Neuronal stem cell (in vitro differentiated cells): ENCODE results near the gene ACYP2.
A peak's percentile ranks its signal among the peaks of the same experiment; 100 is the strongest.

Source experiments
- DNase-seq: peaks from one replicate; pipeline ENCODE4 v3.0.0-alpha.2; 2013; ENCODE audit warnings: low spot score
- H2AFZ ChIP-seq: one replicate; pipeline ENCODE4 v1.6.1; 2013; ENCODE audit warnings: mild to moderate bottlenecking, low read length, inconsistent platforms
- H2AK5ac ChIP-seq: 2 replicates; pipeline ENCODE4 v1.6.1; 2013; ENCODE audit warnings: low read depth, mild to moderate bottlenecking, inconsistent platforms, low read length, moderate library complexity, mixed read lengths
- H2BK120ac ChIP-seq: 2 replicates; pipeline ENCODE4 v1.6.1; 2013; ENCODE audit warnings: low read depth, mild to moderate bottlenecking, inconsistent platforms, low read length, moderate library complexity, mixed read lengths
- H2BK12ac ChIP-seq: one replicate; pipeline ENCODE4 v1.6.1; 2013; ENCODE audit warnings: low read length, inconsistent platforms
- H2BK15ac ChIP-seq: 2 replicates; pipeline ENCODE4 v1.6.1; 2013; ENCODE audit warnings: mild to moderate bottlenecking, low read length, inconsistent platforms, mixed read lengths
- H2BK5ac ChIP-seq: one replicate; pipeline ENCODE4 v1.6.1; 2013; ENCODE audit warnings: inconsistent platforms, mild to moderate bottlenecking, low read length, moderate library complexity
- H3K14ac ChIP-seq: one replicate; pipeline ENCODE4 v1.6.1; 2013; ENCODE audit warnings: low read length, inconsistent platforms
- H3K18ac ChIP-seq: 2 replicates; pipeline ENCODE4 v1.6.1; 2013; ENCODE audit warnings: low read length, inconsistent platforms
- H3K23ac ChIP-seq: 2 replicates; pipeline ENCODE4 v1.6.1; 2013; ENCODE audit warnings: low read depth, mild to moderate bottlenecking, mixed read lengths, low read length, inconsistent platforms; ENCODE audit not compliant: poor library complexity
- H3K27ac ChIP-seq: replicated peaks from 3 replicates; pipeline ENCODE4 v1.5.1; 2013; ENCODE audit warnings: low read length, inconsistent platforms
- H3K27me3 ChIP-seq, 3 experiments: 2 replicates each; pipeline ENCODE4 v1.6.1; 2013; ENCODE audit warnings: low read length in 3 of 3, mild to moderate bottlenecking in 2 of 3, inconsistent platforms in 1 of 3, low read depth in 1 of 3, mixed read lengths in 1 of 3, moderate library complexity in 1 of 3; ENCODE audit not compliant: control insufficient read depth in 3 of 3, insufficient read depth in 3 of 3
- H3K36me3 ChIP-seq, 2 donors: replicated peaks in 1 of 2; 2 replicates each; pipeline ENCODE4 v1.6.1; 2013; ENCODE audit warnings: low read length in 2 of 2; ENCODE audit not compliant: control insufficient read depth in 2 of 2, insufficient read depth in 2 of 2
- H3K4ac ChIP-seq: 2 replicates; pipeline ENCODE4 v1.6.1; 2013; ENCODE audit warnings: inconsistent platforms, mild to moderate bottlenecking, low read length, moderate library complexity
- H3K4me1 ChIP-seq, 2 donors: 1 replicate in 1 of 2; 2 replicates in 1 of 2; pipeline ENCODE4 v1.6.1; 2013; ENCODE audit warnings: low read length in 2 of 2, low read depth in 1 of 2; ENCODE audit not compliant: control insufficient read depth in 2 of 2, insufficient read depth in 1 of 2
- H3K4me2 ChIP-seq: one replicate; pipeline ENCODE4 v1.6.1; 2013; ENCODE audit warnings: mild to moderate bottlenecking, low read length, inconsistent platforms; ENCODE audit not compliant: insufficient read depth, poor library complexity, severe bottlenecking
- H3K4me3 ChIP-seq, 2 donors: 2 replicates each; pipeline ENCODE4 v1.5.1; 2013; ENCODE audit warnings: low read length in 2 of 2, mild to moderate bottlenecking in 2 of 2, inconsistent platforms in 1 of 2, moderate library complexity in 1 of 2
- H3K79me1 ChIP-seq: one replicate; pipeline ENCODE4 v1.6.1; 2013; ENCODE audit warnings: low read depth, mild to moderate bottlenecking, inconsistent platforms, low read length, moderate library complexity
- H3K9ac ChIP-seq: one replicate; pipeline ENCODE4 v1.6.1; 2013; ENCODE audit warnings: mild to moderate bottlenecking, low read depth, low read length, inconsistent platforms; ENCODE audit not compliant: poor library complexity
- H3K9me3 ChIP-seq, 2 donors: replicated peaks in 1 of 2; 2 replicates each; pipeline versions ENCODE3 to v1.6.1; 2013; ENCODE audit warnings: low read length in 2 of 2, mild to moderate bottlenecking in 2 of 2, inconsistent platforms in 1 of 2, low read depth in 1 of 2, mixed read lengths in 1 of 2, moderate library complexity in 1 of 2; ENCODE audit not compliant: control insufficient read depth in 2 of 2, insufficient read depth in 1 of 2
- H4K8ac ChIP-seq: one replicate; pipeline ENCODE4 v1.6.1; 2013; ENCODE audit warnings: low read depth, mild to moderate bottlenecking, inconsistent platforms, low read length, moderate library complexity
- H4K91ac ChIP-seq: one replicate; pipeline ENCODE4 v1.6.1; 2013; ENCODE audit warnings: low read length, low read depth, mild to moderate bottlenecking, inconsistent platforms; ENCODE audit not compliant: poor library complexity
- WGBS, 2 donors: extraction: QIAGEN DNeasy Blood & Tissue Kit; methylation state at CpG; one replicate each; pipeline ENCODE4 v1.1.7; 2013; ENCODE audit warnings: missing lambda C conversion rate in 2 of 2, mixed read lengths in 1 of 2; ENCODE audit not compliant: insufficient read length in 2 of 2, insufficient replicate concordance in 1 of 2; ENCODE audit errors: extremely low coverage in 2 of 2; 5-methylcytosine and 5-hydroxymethylcytosine counted together

The ACYP2 gene

GRCh38 chr2:54084600-54084999, 30.8 kb upstream of the ACYP2 start:
- Histone ChIP-seq H3K14ac (no peak overlapping the region), H3K36me3 (no peaks in the 10 kb centered on the region), H2AK5ac (no peak overlapping the region), H3K4ac (no peak overlapping the region), H2BK15ac (no peak overlapping the region), H2AFZ (no peak overlapping the region), H3K4me1 (peaks cover 5 to 15% of the 10 kb centered on the region in 2 donors), H3K4me2 (no peak overlapping the region), H2BK120ac (no peak overlapping the region), H3K18ac (no peak overlapping the region), H3K23ac (no peak overlapping the region), H2BK5ac (no peak overlapping the region), H3K79me1 (no peaks in the 10 kb centered on the region), H3K27ac (no peak overlapping the region), H4K91ac (no peak overlapping the region), H3K4me3 (no peak overlapping the region), H4K8ac (no peak overlapping the region), H3K9ac (no peak overlapping the region), H3K27me3 (peaks cover 0 to 3% (median 0%) of the 10 kb centered on the region in 3 experiments), H2BK12ac (no peak overlapping the region), H3K9me3 (no peaks in the 10 kb centered on the region)
- WGBS, 2 donors, result 100% methylated on average over 1 of the region's 3 CpGs; no CpG with 5 or more reads in 1 of the 2 donors
- no peak for DNase-seq

GRCh38 chr2:54085069-54085468, 30.3 kb upstream of the ACYP2 start:
- no CpG with 5 or more reads among the region's 10 CpGs for WGBS, 2 donors
- no peak overlapping the region for H2BK15ac ChIP-seq
- H4K8ac ChIP-seq, result no peak overlapping the region
- H3K23ac ChIP-seq, result no peak overlapping the region
- no peak for DNase-seq
- H3K4me3 ChIP-seq, result no peak overlapping the region
- no peak overlapping the region for H2BK120ac ChIP-seq
- H3K79me1 ChIP-seq, result no peaks in the 10 kb centered on the region
- no peak overlapping the region for H3K9ac ChIP-seq
- peaks cover 0 to 3% (median 0%) of the 10 kb centered on the region in 3 experiments for H3K27me3 ChIP-seq
- no peak overlapping the region for H3K4me2 ChIP-seq
- no peak overlapping the region for H2AK5ac ChIP-seq
- H2AFZ ChIP-seq, result no peak overlapping the region
- H3K9me3 ChIP-seq, result no peaks in the 10 kb centered on the region
- no peak overlapping the region for H2BK12ac ChIP-seq
- H3K36me3 ChIP-seq, result no peaks in the 10 kb centered on the region
- H3K4ac ChIP-seq, result no peak overlapping the region
- H2BK5ac ChIP-seq, result no peak overlapping the region
- H3K4me1 ChIP-seq, result peaks cover 5 to 15% of the 10 kb centered on the region in 2 donors
- no peak overlapping the region for H3K27ac ChIP-seq
- no peak overlapping the region for H4K91ac ChIP-seq
- no peak overlapping the region for H3K14ac ChIP-seq
- H3K18ac ChIP-seq, result no peak overlapping the region

GRCh38 chr2:54086157-54086556, 29.3 kb upstream of the ACYP2 start:
- peaks cover 0 to 3% (median 0%) of the 10 kb centered on the region in 3 experiments for H3K27me3 ChIP-seq
- no peak overlapping the region for H2AK5ac ChIP-seq
- no peak overlapping the region for H3K4me3 ChIP-seq
- no peak overlapping the region for H2BK15ac ChIP-seq
- no peak for DNase-seq
- no peaks in the 10 kb centered on the region for H3K79me1 ChIP-seq
- no peak overlapping the region for H3K9ac ChIP-seq
- no peak overlapping the region for H2AFZ ChIP-seq
- no peak overlapping the region for H4K91ac ChIP-seq
- peaks cover 5 to 15% of the 10 kb centered on the region in 2 donors for H3K4me1 ChIP-seq
- H2BK12ac ChIP-seq, result no peak overlapping the region
- no peak overlapping the region for H3K4me2 ChIP-seq
- H3K4ac ChIP-seq, result no peak overlapping the region
- H3K27ac ChIP-seq, result no peak overlapping the region
- H3K36me3 ChIP-seq, result no peaks in the 10 kb centered on the region
- no peak overlapping the region for H3K18ac ChIP-seq
- WGBS, 2 donors, result no CpG with 5 or more reads among the region's 2 CpGs
- H3K23ac ChIP-seq, result no peak overlapping the region
- no peak overlapping the region for H2BK120ac ChIP-seq
- H2BK5ac ChIP-seq, result no peak overlapping the region
- no peaks in the 10 kb centered on the region for H3K9me3 ChIP-seq
- H4K8ac ChIP-seq, result no peak overlapping the region
- no peak overlapping the region for H3K14ac ChIP-seq

- no peak overlapping the region for H2BK120ac ChIP-seq
- H3K18ac ChIP-seq, result peak overlapping the region; percentile 77
- H3K4me1 ChIP-seq, result peaks cover 8 to 14% of the 10 kb centered on the region in 2 donors
- DNase-seq, result no peak
- no peak overlapping the region for H2AK5ac ChIP-seq
- no peak overlapping the region for H2BK5ac ChIP-seq
- H2AFZ ChIP-seq, result no peak overlapping the region
- H3K9me3 ChIP-seq, result no peaks in the 10 kb centered on the region
- H3K27me3 ChIP-seq, result peaks cover 0 to 3% (median 0%) of the 10 kb centered on the region in 3 experiments
- no peak overlapping the region for H3K23ac ChIP-seq
- no peak overlapping the region for H4K8ac ChIP-seq
- no peak overlapping the region for H3K4me3 ChIP-seq
- H3K36me3 ChIP-seq, result no peaks in the 10 kb centered on the region
- no peak overlapping the region for H3K14ac ChIP-seq
- H3K79me1 ChIP-seq, result no peaks in the 10 kb centered on the region
- no peak overlapping the region for H3K4me2 ChIP-seq
- no peak overlapping the region for H3K4ac ChIP-seq
- no peak overlapping the region for H3K27ac ChIP-seq
- no CpG with 5 or more reads among the region's 5 CpGs for WGBS, 2 donors
- no peak overlapping the region for H4K91ac ChIP-seq
- H3K9ac ChIP-seq, result no peak overlapping the region
- no peak overlapping the region for H2BK12ac ChIP-seq
- H2BK15ac ChIP-seq, result no peak overlapping the region
These were observed 27.2 kb upstream of the ACYP2 start for GRCh38 chr2:54088191-54088634.
